HG03066 (cell line): ENCODE data around the gene CREB3L1.
A peak's percentile ranks its signal among the peaks of the same experiment; 100 is the strongest.

ENCODE experiments used
- ATAC-seq: cut with Tn5 transposase; IDR thresholded peaks from one replicate; pipeline ENCODE4 v1.9.1; 2021; ENCODE audit warnings: low read depth; ENCODE audit not compliant: unreplicated experiment

CREB3L1 gene

GRCh38 chr11:46362156-46363030 lies 84.9 kb downstream of the CREB3L1 start:
- no peak for ATAC-seq

- ATAC-seq = no peak
Observed at GRCh38 chr11:46363031-46363407, 85.6 kb downstream of the CREB3L1 start.

GRCh38 chr11:46363455-46364005 lies 86.1 kb downstream of the CREB3L1 start:
- no peak for ATAC-seq

GRCh38 chr11:46364056-46364455 lies 86.6 kb downstream of the CREB3L1 start:
- ATAC-seq = no peak

- no peak for ATAC-seq
Observed at GRCh38 chr11:46364791-46365190, 87.3 kb downstream of the CREB3L1 start.

GRCh38 chr11:46366260-46366659 lies 88.8 kb downstream of the CREB3L1 start:
- ATAC-seq = no peak

- no peak for ATAC-seq
Observed at GRCh38 chr11:46366661-46367161, 89.2 kb downstream of the CREB3L1 start.

GRCh38 chr11:46367244-46367915 lies 89.9 kb downstream of the CREB3L1 start:
- ATAC-seq = no peak

GRCh38 chr11:46367916-46368267 lies 90.4 kb downstream of the CREB3L1 start:
- no peak for ATAC-seq

- peak; percentile 53 for ATAC-seq
Observed at GRCh38 chr11:46369458-46370152, 92.1 kb downstream of the CREB3L1 start.

- ATAC-seq = no peak
Observed at GRCh38 chr11:46370253-46370652, 92.8 kb downstream of the CREB3L1 start.
